Glutamatergic neuron (in vitro differentiated cells): Measurements from ENCODE around the gene LRRC8D. TPM values are rescaled to one million over a fixed set of nuclear protein-coding genes. Genes with fewer than 3 reads are reported as not detected.

Experiments
- DNase-seq: peaks from one replicate; pipeline ENCODE4 v3.0.0; 2022
- H3K27ac Mint-ChIP-seq: one replicate; pipeline ENCODE4 v1.8.0; 2020; ENCODE audit warnings: mild to moderate bottlenecking, mixed read lengths, inconsistent platforms; ENCODE audit not compliant: unreplicated experiment
- H3K27me3 Mint-ChIP-seq: one replicate; pipeline ENCODE4 v1.8.0; 2020; ENCODE audit warnings: mild to moderate bottlenecking, moderate library complexity, mixed read lengths, inconsistent platforms; ENCODE audit not compliant: unreplicated experiment
- H3K36me3 Mint-ChIP-seq: one replicate; pipeline ENCODE4 v1.8.0; 2020; ENCODE audit warnings: mild to moderate bottlenecking, mixed read lengths, inconsistent platforms; ENCODE audit not compliant: unreplicated experiment
- H3K4me1 Mint-ChIP-seq: one replicate; pipeline ENCODE4 v1.8.0; 2020; ENCODE audit warnings: mild to moderate bottlenecking, low read depth, mixed read lengths, inconsistent platforms; ENCODE audit not compliant: unreplicated experiment
- H3K4me3 Mint-ChIP-seq: one replicate; pipeline ENCODE4 v1.8.0; 2020; ENCODE audit warnings: mild to moderate bottlenecking, mixed read lengths, inconsistent platforms; ENCODE audit not compliant: unreplicated experiment
- H3K9me3 Mint-ChIP-seq: one replicate; pipeline ENCODE4 v1.8.0; 2020; ENCODE audit warnings: mild to moderate bottlenecking, moderate library complexity, mixed read lengths, inconsistent platforms; ENCODE audit not compliant: unreplicated experiment
- CTCF ChIP-seq: fragments of 200-600 bp; sonication (generic); IDR thresholded peaks from one replicate; pipeline ENCODE4 v1.5.0; 2021; ENCODE audit not compliant: partially characterized antibody, unreplicated experiment
- total RNA-seq: library from RNA; stranded (reverse); fragmentation: NEBNext Ultra II Directional; extraction: Animal tissue kit (Norgen Biotek cat#: 25700); gene quantifications from one replicate; pipeline ENCODE4 v1.2.1, GENCODE V29; 2021; ENCODE audit not compliant: unreplicated experiment

Gene LRRC8D
- total RNA-seq, 1 donor from 2014 or later = 54.9 TPM

- Mint-ChIP-seq H3K36me3 (no peaks in the 10 kb centered on the region), H3K9me3 (peaks cover 1% of the 10 kb centered on the region), H3K27ac (no peak overlapping the region), H3K27me3 (no peaks in the 10 kb centered on the region), H3K4me1 (no peaks in the 10 kb centered on the region), H3K4me3 (no peak overlapping the region)
- no peak for TF ChIP-seq CTCF
- DNase-seq = no peak
These were observed 129.3 kb downstream of the LRRC8D start for GRCh38 chr1:89949991-89950624.

- DNase-seq = no peak
- no peak overlapping the region for H3K4me3 Mint-ChIP-seq
- H3K27ac Mint-ChIP-seq = no peak overlapping the region
- no peaks in the 10 kb centered on the region for H3K4me1 Mint-ChIP-seq
- peaks cover 1% of the 10 kb centered on the region for H3K9me3 Mint-ChIP-seq
- no peaks in the 10 kb centered on the region for H3K36me3 Mint-ChIP-seq
- no peak for TF ChIP-seq CTCF
- H3K27me3 Mint-ChIP-seq = no peaks in the 10 kb centered on the region
These were observed 129.9 kb downstream of the LRRC8D start for GRCh38 chr1:89950703-89951102.

GRCh38 chr1:89951766-89952604 is 131.2 kb downstream of the LRRC8D start:
- no peaks in the 10 kb centered on the region for H3K4me1 Mint-ChIP-seq
- no peak for DNase-seq
- H3K36me3 Mint-ChIP-seq = no peaks in the 10 kb centered on the region
- H3K27me3 Mint-ChIP-seq = no peaks in the 10 kb centered on the region
- H3K9me3 Mint-ChIP-seq = peaks cover 1% of the 10 kb centered on the region
- no peak overlapping the region for H3K27ac Mint-ChIP-seq
- H3K4me3 Mint-ChIP-seq = no peak overlapping the region
- TF ChIP-seq CTCF = no peak

- Mint-ChIP-seq H3K27me3 (no peaks in the 10 kb centered on the region), H3K36me3 (no peaks in the 10 kb centered on the region), H3K4me3 (no peak overlapping the region), H3K4me1 (no peaks in the 10 kb centered on the region), H3K9me3 (peaks cover 1% of the 10 kb centered on the region), H3K27ac (no peak overlapping the region)
- no peak for DNase-seq
- TF ChIP-seq CTCF = no peak
These were observed 131.8 kb downstream of the LRRC8D start for GRCh38 chr1:89952605-89953130.
